H1 (cell line): Measurements from ENCODE around the gene KRT4.
"Not testable (repeated sequence)": the region's sequence is repeated elsewhere in the genome, so short reads cannot be mapped to it uniquely, and the experiment has no call there.

Experiments
- CBX8 ChIP-seq: fragments of 300-800, 300-1000 bp; sonication (generic); IDR thresholded peaks from 2 replicates; pipeline ENCODE4 v1.7.1; 2016; ENCODE audit warnings: low read depth, low read length, borderline replicate concordance
- CEBPB ChIP-seq: IDR thresholded peaks from 2 replicates; pipeline ENCODE4 v1.6.1; 2012; ENCODE audit warnings: low read depth, low read length
- EP300 ChIP-seq, 2 experiments: IDR thresholded peaks; 1 replicate in 1 of 2; 2 replicates in 1 of 2; pipeline ENCODE4 v1.6.1; 2011 to 2012; ENCODE audit warnings: low read depth in 2 of 2, low read length in 2 of 2, mild to moderate bottlenecking in 2 of 2, borderline replicate concordance in 1 of 2, inconsistent platforms in 1 of 2, moderate library complexity in 1 of 2
- EZH2 ChIP-seq: fragments of 200-600 bp; sonication (generic); IDR thresholded peaks from 2 replicates; pipeline ENCODE4 v1.7.1; 2012; ENCODE audit warnings: low read depth, mild to moderate bottlenecking, moderate library complexity, low read length, inconsistent platforms; ENCODE audit not compliant: severe bottlenecking
- JUN ChIP-seq: IDR thresholded peaks from 2 replicates; pipeline ENCODE4 v1.6.1; 2011; ENCODE audit warnings: low read depth, mild to moderate bottlenecking, improper control_type of control experiment, low read length
- NRF1 ChIP-seq: IDR thresholded peaks from 2 replicates; pipeline ENCODE4 v1.6.1; 2011; ENCODE audit warnings: mild to moderate bottlenecking, low read depth, low read length, improper control_type of control experiment
- RFX5 ChIP-seq: IDR thresholded peaks from 2 replicates; pipeline ENCODE4 v1.6.1; 2011; ENCODE audit warnings: low read depth, low read length, improper control_type of control experiment, borderline replicate concordance
- SP1 ChIP-seq: IDR thresholded peaks from 2 replicates; pipeline ENCODE4 v1.6.1; 2011; ENCODE audit warnings: low read depth, low read length
- TAF1 ChIP-seq: IDR thresholded peaks from 2 replicates; pipeline ENCODE4 v1.6.1; 2011; ENCODE audit warnings: mild to moderate bottlenecking, low read depth, low read length
- TCF12 ChIP-seq: IDR thresholded peaks from 2 replicates; pipeline ENCODE4 v1.6.1; 2011; ENCODE audit warnings: low read depth, mild to moderate bottlenecking, low read length
- TEAD4 ChIP-seq: IDR thresholded peaks from 2 replicates; pipeline ENCODE4 v1.6.1; 2012; ENCODE audit warnings: low read depth, low read length, inconsistent platforms, mixed read lengths
- TF ChIP-seq, protein P1 (sequence below): IDR thresholded peaks from 2 replicates; pipeline ENCODE4 v1.6.1; 2012; ENCODE audit warnings: low read length, inconsistent platforms
- TF ChIP-seq, protein P2 (sequence below), 3 experiments: IDR thresholded peaks; 1 replicate in 2 of 3; 2 replicates in 1 of 3; pipeline versions ENCODE4 v1.5.1 to v1.6.1; 2011; ENCODE audit warnings: low read length in 3 of 3, mild to moderate bottlenecking in 3 of 3, inconsistent platforms in 2 of 3, low read depth in 1 of 3, moderate library complexity in 1 of 3; ENCODE audit not compliant: insufficient read depth in 1 of 3; ENCODE audit errors: control extremely low read depth in 1 of 3

DNA sequence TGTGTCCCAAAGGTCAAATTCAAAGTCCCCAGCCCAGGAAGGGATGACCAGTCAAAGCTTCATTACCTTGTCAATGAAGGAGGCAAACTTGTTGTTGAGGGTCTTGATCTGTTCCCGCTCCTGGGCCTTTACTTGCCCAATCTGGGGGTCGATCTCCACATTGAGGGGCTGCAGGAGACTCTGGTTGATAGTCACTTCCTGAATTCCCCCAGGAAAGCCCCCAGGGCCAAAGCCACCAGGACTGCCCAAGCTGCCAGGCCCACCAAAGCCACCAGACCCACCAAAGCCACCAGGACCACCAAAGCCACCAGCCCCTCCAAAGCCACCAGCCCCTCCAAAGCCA is 18.6 kb downstream of the KRT4 start:
- TF ChIP-seq NRF1; EZH2; TEAD4; SP1; TAF1; CBX8; TCF12; JUN; CEBPB; RFX5; EP300 (IDR thresholded peaks at IDR 0.05; ENCODE audit: borderline replicate concordance in 1 of 2, low read depth in 2 of 2, low read length in 2 of 2): not testable (repeated sequence)
- TF ChIP-seq, protein P1, sequence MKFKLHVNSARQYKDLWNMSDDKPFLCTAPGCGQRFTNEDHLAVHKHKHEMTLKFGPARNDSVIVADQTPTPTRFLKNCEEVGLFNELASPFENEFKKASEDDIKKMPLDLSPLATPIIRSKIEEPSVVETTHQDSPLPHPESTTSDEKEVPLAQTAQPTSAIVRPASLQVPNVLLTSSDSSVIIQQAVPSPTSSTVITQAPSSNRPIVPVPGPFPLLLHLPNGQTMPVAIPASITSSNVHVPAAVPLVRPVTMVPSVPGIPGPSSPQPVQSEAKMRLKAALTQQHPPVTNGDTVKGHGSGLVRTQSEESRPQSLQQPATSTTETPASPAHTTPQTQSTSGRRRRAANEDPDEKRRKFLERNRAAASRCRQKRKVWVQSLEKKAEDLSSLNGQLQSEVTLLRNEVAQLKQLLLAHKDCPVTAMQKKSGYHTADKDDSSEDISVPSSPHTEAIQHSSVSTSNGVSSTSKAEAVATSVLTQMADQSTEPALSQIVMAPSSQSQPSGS: not testable (repeated sequence)
- TF ChIP-seq, protein P2, sequence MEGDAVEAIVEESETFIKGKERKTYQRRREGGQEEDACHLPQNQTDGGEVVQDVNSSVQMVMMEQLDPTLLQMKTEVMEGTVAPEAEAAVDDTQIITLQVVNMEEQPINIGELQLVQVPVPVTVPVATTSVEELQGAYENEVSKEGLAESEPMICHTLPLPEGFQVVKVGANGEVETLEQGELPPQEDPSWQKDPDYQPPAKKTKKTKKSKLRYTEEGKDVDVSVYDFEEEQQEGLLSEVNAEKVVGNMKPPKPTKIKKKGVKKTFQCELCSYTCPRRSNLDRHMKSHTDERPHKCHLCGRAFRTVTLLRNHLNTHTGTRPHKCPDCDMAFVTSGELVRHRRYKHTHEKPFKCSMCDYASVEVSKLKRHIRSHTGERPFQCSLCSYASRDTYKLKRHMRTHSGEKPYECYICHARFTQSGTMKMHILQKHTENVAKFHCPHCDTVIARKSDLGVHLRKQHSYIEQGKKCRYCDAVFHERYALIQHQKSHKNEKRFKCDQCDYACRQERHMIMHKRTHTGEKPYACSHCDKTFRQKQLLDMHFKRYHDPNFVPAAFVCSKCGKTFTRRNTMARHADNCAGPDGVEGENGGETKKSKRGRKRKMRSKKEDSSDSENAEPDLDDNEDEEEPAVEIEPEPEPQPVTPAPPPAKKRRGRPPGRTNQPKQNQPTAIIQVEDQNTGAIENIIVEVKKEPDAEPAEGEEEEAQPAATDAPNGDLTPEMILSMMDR (IDR thresholded peaks at IDR 0.05; ENCODE audit: control extremely low read depth in 1 of 3, insufficient read depth in 1 of 3, low read depth in 1 of 3, low read length in 3 of 3): not testable (repeated sequence)
